ENCODE data around the gene CCR5.

The CCR5 gene

GRCh38 chr3:46399098-46399497 lies 28.4 kb downstream of the CCR5 start:
- TF ChIP-seq POU6F1 (CRISPR knock-in tag; IDR thresholded peaks at IDR 0.05; ENCODE audit: borderline replicate concordance, low read depth) (no peak), SNAI2 (CRISPR knock-in tag; IDR thresholded peaks at IDR 0.05) (no peak), TCF4 (CRISPR knock-in tag; IDR thresholded peaks at IDR 0.05; ENCODE audit: borderline replicate concordance) (no peak), ZNF8 (CRISPR knock-in tag; IDR thresholded peaks at IDR 0.05) (no peak), TSHZ2 (CRISPR knock-in tag; IDR thresholded peaks at IDR 0.05) (no peak), ESRRG (CRISPR knock-in tag; IDR thresholded peaks at IDR 0.05) (no peak), BACH2 (CRISPR knock-in tag; IDR thresholded peaks at IDR 0.05; ENCODE audit: borderline replicate concordance) (no peak), CSDC2 (CRISPR knock-in tag; IDR thresholded peaks at IDR 0.05) (no peak), ZFP30 (CRISPR knock-in tag; IDR thresholded peaks at IDR 0.05) (no peak), ZNF565 (CRISPR knock-in tag; conservative IDR thresholded peaks at IDR 0.05; ENCODE audit: low read depth) (no peak), PPARA (CRISPR knock-in tag; IDR thresholded peaks at IDR 0.05; ENCODE audit: borderline replicate concordance) (no peak), CSRNP3 (CRISPR knock-in tag; IDR thresholded peaks at IDR 0.05) (no peak)
- no peak for ATAC-seq

GRCh38 chr3:46399557-46399956 lies 28.8 kb downstream of the CCR5 start:
- no peak for ATAC-seq
- TF ChIP-seq TCF4 (CRISPR knock-in tag; IDR thresholded peaks at IDR 0.05; ENCODE audit: borderline replicate concordance) (no peak), TOX (CRISPR knock-in tag; IDR thresholded peaks at IDR 0.05; ENCODE audit: borderline replicate concordance) (no peak), GLIS3 (CRISPR knock-in tag; IDR thresholded peaks at IDR 0.05) (no peak), ARNTL (CRISPR knock-in tag; IDR thresholded peaks at IDR 0.05; ENCODE audit: borderline replicate concordance, low read depth) (no peak), SNAI2 (CRISPR knock-in tag; IDR thresholded peaks at IDR 0.05) (no peak), RARB (CRISPR knock-in tag; IDR thresholded peaks at IDR 0.05) (no peak), PATZ1 (CRISPR knock-in tag; IDR thresholded peaks at IDR 0.05; ENCODE audit: borderline replicate concordance) (no peak), ZNF565 (CRISPR knock-in tag; conservative IDR thresholded peaks at IDR 0.05; ENCODE audit: low read depth) (no peak), CSRNP3 (CRISPR knock-in tag; IDR thresholded peaks at IDR 0.05) (no peak), ISL1 (CRISPR knock-in tag; IDR thresholded peaks at IDR 0.05) (no peak), ZNF8 (CRISPR knock-in tag; IDR thresholded peaks at IDR 0.05) (no peak), ZFP3 (CRISPR knock-in tag; IDR thresholded peaks at IDR 0.05) (no peak)

GRCh38 chr3:46400000-46400734 lies 29.4 kb downstream of the CCR5 start:
- TF ChIP-seq BACH2 (CRISPR knock-in tag; IDR thresholded peaks at IDR 0.05; ENCODE audit: borderline replicate concordance) (no peak), OSR1 (CRISPR knock-in tag; IDR thresholded peaks at IDR 0.05) (no peak), ZNF70 (CRISPR knock-in tag; IDR thresholded peaks at IDR 0.05) (no peak)
- no peak for ATAC-seq

All from SK-N-SH treated with all-trans-retinoic acid at 6 μM for 48 hours (cell line).